GM19025 (cell line): Measurements from ENCODE around the gene DEPP1.

Source experiments
- ATAC-seq: cut with Tn5 transposase; IDR thresholded peaks from one replicate; pipeline ENCODE4 v1.9.1; 2021; ENCODE audit warnings: mild to moderate bottlenecking, low read depth, moderate library complexity; ENCODE audit not compliant: unreplicated experiment

DEPP1 gene

GRCh38 chr10:44956717-44957706 lies 21.6 kb downstream of the DEPP1 start:
- no peak for ATAC-seq

GRCh38 chr10:44956226-44956625 lies 22.4 kb downstream of the DEPP1 start:
- ATAC-seq, result no peak

- no peak for ATAC-seq
Observed at GRCh38 chr10:44955413-44956070, 23.1 kb downstream of the DEPP1 start.

- ATAC-seq, result no peak
Observed at GRCh38 chr10:44954962-44955361, 23.6 kb downstream of the DEPP1 start.

GRCh38 chr10:44954042-44954441 lies 24.6 kb downstream of the DEPP1 start:
- no peak for ATAC-seq

- ATAC-seq, result no peak
Observed at GRCh38 chr10:44952779-44953231, 25.8 kb downstream of the DEPP1 start.

GRCh38 chr10:44951576-44952226 lies 26.9 kb downstream of the DEPP1 start:
- no peak for ATAC-seq

- no peak for ATAC-seq
Observed at GRCh38 chr10:44950326-44951225, 28.0 kb downstream of the DEPP1 start.

- ATAC-seq, result no peak
Observed at GRCh38 chr10:44949915-44950314, 28.7 kb downstream of the DEPP1 start.

- ATAC-seq, result no peak
Observed at GRCh38 chr10:44949127-44949802, 29.3 kb downstream of the DEPP1 start.

- ATAC-seq, result no peak
Observed at GRCh38 chr10:44948642-44949041, 30.0 kb downstream of the DEPP1 start.

- ATAC-seq, result peak; percentile 54
Observed at GRCh38 chr10:44947371-44948152, 31.0 kb downstream of the DEPP1 start.

- ATAC-seq, result peak; percentile 44
Observed at GRCh38 chr10:44946205-44946604, 32.4 kb downstream of the DEPP1 start.

- no peak for ATAC-seq
Observed at GRCh38 chr10:44944354-44944753, 34.3 kb downstream of the DEPP1 start.

- ATAC-seq, result no peak
Observed at GRCh38 chr10:44939691-44940401, 38.8 kb downstream of the DEPP1 start.

- no peak for ATAC-seq
Observed at GRCh38 chr10:44938956-44939355, 39.7 kb downstream of the DEPP1 start.

GRCh38 chr10:44937196-44938005 lies 41.2 kb downstream of the DEPP1 start:
- no peak for ATAC-seq
